Hepatocyte (in vitro differentiated cells): ENCODE measurements around the gene CD36.

ENCODE experiments used
- EZH2 ChIP-seq: fragments of 200-600 bp; sonication (generic); IDR thresholded peaks from 2 replicates; pipeline ENCODE4 v1.6.1; 2016; ENCODE audit warnings: antibody characterized with exemption, mild to moderate bottlenecking, borderline replicate concordance
- TF ChIP-seq, protein P1 (sequence below): fragments of 200-600 bp; sonication (generic); IDR thresholded peaks from 2 replicates; pipeline ENCODE4 v1.5.1; 2016; ENCODE audit warnings: antibody characterized with exemption, mild to moderate bottlenecking; ENCODE audit not compliant: poor library complexity

GRCh38 chr7:80644054-80644453, 5.6 kb downstream of the CD36 start:
- TF ChIP-seq, protein P1, sequence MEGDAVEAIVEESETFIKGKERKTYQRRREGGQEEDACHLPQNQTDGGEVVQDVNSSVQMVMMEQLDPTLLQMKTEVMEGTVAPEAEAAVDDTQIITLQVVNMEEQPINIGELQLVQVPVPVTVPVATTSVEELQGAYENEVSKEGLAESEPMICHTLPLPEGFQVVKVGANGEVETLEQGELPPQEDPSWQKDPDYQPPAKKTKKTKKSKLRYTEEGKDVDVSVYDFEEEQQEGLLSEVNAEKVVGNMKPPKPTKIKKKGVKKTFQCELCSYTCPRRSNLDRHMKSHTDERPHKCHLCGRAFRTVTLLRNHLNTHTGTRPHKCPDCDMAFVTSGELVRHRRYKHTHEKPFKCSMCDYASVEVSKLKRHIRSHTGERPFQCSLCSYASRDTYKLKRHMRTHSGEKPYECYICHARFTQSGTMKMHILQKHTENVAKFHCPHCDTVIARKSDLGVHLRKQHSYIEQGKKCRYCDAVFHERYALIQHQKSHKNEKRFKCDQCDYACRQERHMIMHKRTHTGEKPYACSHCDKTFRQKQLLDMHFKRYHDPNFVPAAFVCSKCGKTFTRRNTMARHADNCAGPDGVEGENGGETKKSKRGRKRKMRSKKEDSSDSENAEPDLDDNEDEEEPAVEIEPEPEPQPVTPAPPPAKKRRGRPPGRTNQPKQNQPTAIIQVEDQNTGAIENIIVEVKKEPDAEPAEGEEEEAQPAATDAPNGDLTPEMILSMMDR, result no peak
- TF ChIP-seq EZH2, result no peak
